ENCODE measurements around the gene VEGFB.

DNA sequence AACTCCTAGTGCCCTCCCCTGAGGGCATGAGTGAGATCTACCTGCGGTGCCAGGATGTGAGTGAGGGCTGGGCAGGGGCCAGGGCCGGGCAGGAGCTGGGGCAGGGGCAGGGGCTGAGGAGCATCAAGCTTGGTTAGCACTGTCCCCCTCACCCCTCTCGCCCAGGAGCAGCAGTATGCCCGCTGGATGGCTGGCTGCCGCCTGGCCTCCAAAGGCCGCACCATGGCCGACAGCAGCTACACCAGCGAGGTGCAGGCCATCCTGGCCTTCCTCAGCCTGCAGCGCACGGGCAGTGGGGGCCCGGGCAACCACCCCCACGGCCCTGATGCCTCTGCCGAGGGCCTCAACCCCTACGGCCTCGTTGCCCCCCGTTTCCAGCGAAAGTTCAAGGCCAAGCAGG, 14.1 kb upstream of the VEGFB start:
- TF ChIP-seq POLR2A (IDR thresholded peaks at IDR 0.05), result no peak
- TF ChIP-seq, protein P1, sequence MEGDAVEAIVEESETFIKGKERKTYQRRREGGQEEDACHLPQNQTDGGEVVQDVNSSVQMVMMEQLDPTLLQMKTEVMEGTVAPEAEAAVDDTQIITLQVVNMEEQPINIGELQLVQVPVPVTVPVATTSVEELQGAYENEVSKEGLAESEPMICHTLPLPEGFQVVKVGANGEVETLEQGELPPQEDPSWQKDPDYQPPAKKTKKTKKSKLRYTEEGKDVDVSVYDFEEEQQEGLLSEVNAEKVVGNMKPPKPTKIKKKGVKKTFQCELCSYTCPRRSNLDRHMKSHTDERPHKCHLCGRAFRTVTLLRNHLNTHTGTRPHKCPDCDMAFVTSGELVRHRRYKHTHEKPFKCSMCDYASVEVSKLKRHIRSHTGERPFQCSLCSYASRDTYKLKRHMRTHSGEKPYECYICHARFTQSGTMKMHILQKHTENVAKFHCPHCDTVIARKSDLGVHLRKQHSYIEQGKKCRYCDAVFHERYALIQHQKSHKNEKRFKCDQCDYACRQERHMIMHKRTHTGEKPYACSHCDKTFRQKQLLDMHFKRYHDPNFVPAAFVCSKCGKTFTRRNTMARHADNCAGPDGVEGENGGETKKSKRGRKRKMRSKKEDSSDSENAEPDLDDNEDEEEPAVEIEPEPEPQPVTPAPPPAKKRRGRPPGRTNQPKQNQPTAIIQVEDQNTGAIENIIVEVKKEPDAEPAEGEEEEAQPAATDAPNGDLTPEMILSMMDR (IDR thresholded peaks at IDR 0.05 in 4 of 5, conservative IDR thresholded peaks at IDR 0.05 in 1 of 5), result no peak

Measured in gastrocnemius medialis (tissue), 4 donors.